H1 (cell line): ENCODE measurements around the gene OPRD1. TPM values are rescaled to one million over a fixed set of nuclear protein-coding genes. Genes with fewer than 3 reads are reported as not detected.

Experiments used
- CTCF ChIA-PET: fragments of 300-600 bp; sonication (Branson Sonifier 250); formaldehyde crosslinking; loops from one replicate; lab custom pipeline; 2021; ENCODE audit not compliant: partially characterized antibody; lab: Charles Lee
- POLR2A ChIA-PET: fragments of 300-600 bp; sonication (Branson Sonifier 250); formaldehyde crosslinking; loops from one replicate; lab custom pipeline; 2021; ENCODE audit warnings: inconsistent platforms; ENCODE audit not compliant: partially characterized antibody; lab: Charles Lee
- DNase-seq, 2 experiments: peaks; one replicate each; pipeline versions ENCODE4 v3.0.0 to v3.0.0-alpha.2; 2010 to 2022; ENCODE audit warnings: low spot score in 2 of 2, low read depth in 1 of 2, mixed read lengths in 1 of 2
- FAIRE-seq: peaks from 2 replicates; lab custom pipeline; 2011; peaks lifted over from hg19 to GRCh38; lab: Jason Lieb, UNC
- H2AFZ ChIP-seq: 2 replicates; pipeline ENCODE4 v1.8.1; 2012; ENCODE audit warnings: low read length, inconsistent platforms
- H2AK5ac ChIP-seq: 2 replicates; pipeline ENCODE4 v1.6.1; 2013; ENCODE audit warnings: low read depth, low read length
- H2BK120ac ChIP-seq: replicated peaks from 2 replicates; pipeline ENCODE3; 2013; ENCODE audit warnings: low read depth, low read length, inconsistent platforms
- H2BK12ac ChIP-seq: 2 replicates; pipeline ENCODE4 v1.6.1; 2013; ENCODE audit warnings: low read depth, low read length
- H2BK15ac ChIP-seq: 2 replicates; pipeline ENCODE4 v1.6.1; 2013; ENCODE audit warnings: low read length
- H2BK20ac ChIP-seq: 2 replicates; pipeline ENCODE4 v1.6.1; 2013; ENCODE audit warnings: low read length
- H2BK5ac ChIP-seq: 2 replicates; pipeline ENCODE4 v1.6.1; 2013; ENCODE audit warnings: low read depth, low read length
- H3K14ac ChIP-seq: 2 replicates; pipeline ENCODE4 v1.6.1; 2013; ENCODE audit warnings: inconsistent platforms; ENCODE audit not compliant: insufficient read length
- H3K18ac ChIP-seq: 2 replicates; pipeline ENCODE4 v1.6.1; 2013; ENCODE audit warnings: low read length; ENCODE audit errors: extremely low read depth
- H3K23ac ChIP-seq: 2 replicates; pipeline ENCODE4 v1.6.1; 2013; ENCODE audit warnings: inconsistent platforms; ENCODE audit not compliant: insufficient read length
- H3K23me2 ChIP-seq: 2 replicates; pipeline ENCODE4 v1.6.1; 2013; ENCODE audit warnings: low read depth, low read length
- H3K27ac ChIP-seq: 2 replicates; pipeline ENCODE4 v1.6.1; 2011; ENCODE audit warnings: low read depth, low read length, inconsistent platforms
- H3K27me3 ChIP-seq, 4 experiments: replicated peaks in 1 of 4; 1 replicate in 1 of 4; 2 replicates in 3 of 4; pipeline versions ENCODE4 v1.6.1 to v1.8.1; 2011 to 2013; ENCODE audit warnings: low read length in 3 of 4, mild to moderate bottlenecking in 3 of 4, inconsistent platforms in 2 of 4, mixed read lengths in 2 of 4, moderate library complexity in 1 of 4; ENCODE audit not compliant: control insufficient read depth in 3 of 4, insufficient read depth in 3 of 4; ENCODE audit errors: extremely low read depth in 1 of 4
- H3K36me3 ChIP-seq, 4 experiments: 2 replicates each; pipeline versions ENCODE4 v1.6.1 to v1.8.1; 2011 to 2013; ENCODE audit warnings: mild to moderate bottlenecking in 4 of 4, low read length in 3 of 4, moderate library complexity in 2 of 4, control low read depth in 1 of 4, inconsistent platforms in 1 of 4; ENCODE audit not compliant: insufficient read depth in 4 of 4, control insufficient read depth in 2 of 4
- H3K4ac ChIP-seq: replicated peaks from 2 replicates; pipeline ENCODE3; 2013; ENCODE audit warnings: low read length, low read depth, mixed read lengths, inconsistent platforms; ENCODE audit not compliant: insufficient read length
- H3K4me1 ChIP-seq, 4 experiments: replicated peaks in 1 of 4; 1 replicate in 1 of 4; 2 replicates in 3 of 4; pipeline versions ENCODE4 v1.6.1 to v1.8.1; 2011 to 2013; ENCODE audit warnings: low read length in 3 of 4, inconsistent platforms in 2 of 4, mixed read lengths in 1 of 4; ENCODE audit not compliant: insufficient read depth in 4 of 4, control insufficient read depth in 3 of 4
- H3K4me2 ChIP-seq, 2 experiments: 2 replicates each; pipeline versions ENCODE4 v1.6.1 to v1.8.1; 2011 to 2013; ENCODE audit warnings: low read depth in 2 of 2, low read length in 2 of 2, control low read depth in 1 of 2, inconsistent platforms in 1 of 2, mild to moderate bottlenecking in 1 of 2; ENCODE audit not compliant: insufficient read depth in 1 of 2
- H3K4me3 ChIP-seq, 4 experiments: fragments of 200-600, 300-600 bp in 1 of 4; sonication (generic), shearing (Covaris generic), sonication (Bioruptor Twin) in 1 of 4; 2 replicates each; pipeline versions ENCODE4 v1.5.1 to v1.8.1; 2011 to 2016; ENCODE audit warnings: low read length in 4 of 4, low read depth in 3 of 4, control low read depth in 2 of 4, inconsistent platforms in 2 of 4, mild to moderate bottlenecking in 2 of 4, mixed read lengths in 1 of 4, moderate library complexity in 1 of 4; ENCODE audit not compliant: insufficient read depth in 2 of 4; ENCODE audit errors: extremely low read depth in 1 of 4
- H3K56ac ChIP-seq: replicated peaks from 2 replicates; pipeline ENCODE3; 2013; ENCODE audit warnings: low read depth, mild to moderate bottlenecking, mixed read lengths, low read length, inconsistent platforms; ENCODE audit not compliant: insufficient read length
- H3K79me1 ChIP-seq: 2 replicates; pipeline ENCODE4 v1.6.1; 2013; ENCODE audit warnings: low read depth, low read length, control low read depth
- H3K79me2 ChIP-seq, 2 experiments: 2 replicates each; pipeline versions ENCODE4 v1.6.1 to v1.8.1; 2012 to 2013; ENCODE audit warnings: low read length in 2 of 2, mild to moderate bottlenecking in 2 of 2, inconsistent platforms in 1 of 2; ENCODE audit not compliant: insufficient read depth in 2 of 2, control insufficient read depth in 1 of 2
- H3K9ac ChIP-seq, 4 experiments: replicated peaks in 1 of 4; 1 replicate in 1 of 4; 2 replicates in 3 of 4; pipeline versions ENCODE4 v1.6.1 to v1.8.1; 2011 to 2013; ENCODE audit warnings: low read depth in 3 of 4, low read length in 3 of 4, control low read depth in 2 of 4, mild to moderate bottlenecking in 2 of 4, moderate library complexity in 2 of 4, inconsistent platforms in 1 of 4; ENCODE audit errors: extremely low read depth in 1 of 4
- H3K9me3 ChIP-seq, 2 experiments: 2 replicates each; pipeline versions ENCODE4 v1.6.1 to v1.8.1; 2012 to 2013; ENCODE audit warnings: mild to moderate bottlenecking in 2 of 2, moderate library complexity in 2 of 2, control low read depth in 1 of 2, inconsistent platforms in 1 of 2, low read depth in 1 of 2, low read length in 1 of 2, mixed read lengths in 1 of 2; ENCODE audit not compliant: insufficient read depth in 2 of 2
- H4K20me1 ChIP-seq, 2 experiments: replicated peaks in 1 of 2; 2 replicates each; pipeline versions ENCODE3 to v1.8.1; 2011 to 2013; ENCODE audit warnings: inconsistent platforms in 2 of 2, low read length in 2 of 2, mild to moderate bottlenecking in 1 of 2; ENCODE audit not compliant: insufficient read depth in 2 of 2, control insufficient read depth in 1 of 2
- H4K5ac ChIP-seq: 2 replicates; pipeline ENCODE4 v1.6.1; 2013; ENCODE audit warnings: low read length, low read depth, mixed read lengths, inconsistent platforms; ENCODE audit not compliant: insufficient read length
- H4K8ac ChIP-seq: 2 replicates; pipeline ENCODE4 v1.8.0; 2013; ENCODE audit warnings: mild to moderate bottlenecking, moderate library complexity, low read length, inconsistent platforms; ENCODE audit not compliant: insufficient read depth; ENCODE audit errors: extremely low read depth
- H4K91ac ChIP-seq: replicated peaks from 2 replicates; pipeline ENCODE3; 2013; ENCODE audit warnings: low read length, mixed read lengths, inconsistent platforms; ENCODE audit not compliant: insufficient read length
- BCL11A ChIP-seq, 2 experiments: IDR thresholded peaks; one replicate each; pipeline ENCODE4 v1.6.1; 2011; ENCODE audit warnings: low read depth in 2 of 2, low read length in 2 of 2, mild to moderate bottlenecking in 2 of 2
- YY1 ChIP-seq: IDR thresholded peaks from 2 replicates; pipeline ENCODE4 v1.6.1; 2011; ENCODE audit warnings: low read depth, mild to moderate bottlenecking, low read length
- WGBS, 2 experiments: shearing (Covaris generic) in 1 of 2; methylation state at CpG; one replicate each; pipeline versions ENCODE4 v1.1.6 to v1.1.7; 2013 to 2015; ENCODE audit warnings: low lambda C conversion rate in 2 of 2, mixed read lengths in 2 of 2, inconsistent platforms in 1 of 2, low coverage in 1 of 2, missing lambda C conversion rate in 1 of 2; ENCODE audit not compliant: insufficient replicate concordance in 2 of 2, insufficient coverage in 1 of 2, insufficient read length in 1 of 2; ENCODE audit errors: extremely low coverage in 1 of 2, missing lambda C conversion rate in 1 of 2; 5-methylcytosine and 5-hydroxymethylcytosine counted together
- polyA plus RNA-seq, 7 experiments: library from polyadenylated mRNA; depleted of rRNA in 3 of 7; stranded (reverse) in 5 of 7; unstranded in 2 of 7; fragments of >200 nt in 5 of 7; fragments of 200-250 nt in 2 of 7; gene quantifications; 1 replicate in 5 of 7; 2 replicates in 1 of 7; 4 replicates in 1 of 7; pipeline versions ENCODE4 v1.2.1 to v1.2.3, GENCODE V29; 2011 to 2013; ENCODE audit warnings: missing spikeins in 2 of 7, mixed read lengths in 2 of 7
- total RNA-seq: library from RNA; stranded (reverse); fragmentation: NEBNext Ultra II Directional; extraction: Animal tissue kit (Norgen Biotek cat#: 25700); gene quantifications from 2 replicates; pipeline ENCODE4 v1.2.1, GENCODE V29; 2021

Gene OPRD1
- total and polyA plus RNA-seq, 2 of the 8 experiments (the other 6 are each of a cell fraction or from before 2014, with no cell fraction given): 2.6 to 3.7 TPM

DNA sequence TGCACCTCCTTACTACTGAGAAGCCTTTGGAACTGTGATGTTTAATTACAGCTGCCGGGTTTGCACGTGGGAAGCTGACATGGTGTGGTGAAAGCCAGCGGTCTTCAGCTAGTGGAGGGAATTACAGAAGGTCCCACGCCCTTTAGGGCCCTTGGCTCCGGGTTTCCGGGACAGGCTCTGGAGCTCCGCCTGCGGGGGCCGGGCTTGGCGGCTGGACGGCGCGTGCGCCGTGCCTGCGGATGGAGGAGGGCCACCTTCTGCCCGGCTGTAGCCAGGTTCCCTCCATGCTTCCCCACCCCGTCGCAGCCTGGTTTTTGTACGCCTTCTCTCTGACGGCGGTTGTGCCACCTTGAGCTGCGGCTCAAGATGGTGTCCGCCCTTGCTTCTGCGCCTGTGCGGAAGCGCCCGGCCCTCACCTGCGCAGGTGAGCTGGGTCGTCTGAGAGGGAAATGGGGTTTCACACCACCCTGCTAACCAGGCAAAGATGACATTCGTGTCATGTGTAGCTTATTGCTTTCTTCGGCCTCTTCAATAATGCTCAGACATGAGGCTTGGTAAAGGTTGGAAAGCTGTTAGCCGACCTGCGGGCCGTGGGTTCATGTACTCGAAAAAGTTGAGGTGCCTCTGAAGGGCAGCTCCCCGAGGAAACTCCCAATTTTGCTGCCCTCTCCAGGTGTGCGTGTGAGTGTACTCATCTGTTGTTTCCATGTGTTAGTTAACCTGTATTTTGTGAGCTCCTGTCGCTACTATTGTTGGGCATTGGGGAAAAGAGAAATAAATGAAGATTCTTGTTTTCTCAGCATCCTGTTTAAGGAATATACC, 36.6 kb upstream of the OPRD1 start:
- Histone ChIP-seq H4K8ac (no peak overlapping the region), H3K79me1 (no peaks in the 10 kb centered on the region), H3K4ac (no peak overlapping the region), H2BK5ac (no peak overlapping the region), H2AFZ (no peak overlapping the region), H3K23ac (no peak overlapping the region), H3K4me1 (no peaks in the 10 kb centered on the region), H3K9ac (no peak overlapping the region), H3K4me3 (no peak overlapping the region), H2BK20ac (no peak overlapping the region), H3K9me3 (no peaks in the 10 kb centered on the region), H3K56ac (no peak overlapping the region), H3K79me2 (no peaks in the 10 kb centered on the region; a peak in 1 of 4 replicates), H3K18ac (no peak overlapping the region), H2BK12ac (no peak overlapping the region), H2AK5ac (no peak overlapping the region), H4K20me1 (peaks cover 0 to 10% of the 10 kb centered on the region in 2 experiments), H4K91ac (no peak overlapping the region), H2BK120ac (no peak overlapping the region), H3K4me2 (peak overlapping the region in 1 of 2 experiments; percentile 6; a peak in 1 of 4 replicates), H2BK15ac (no peak overlapping the region), H3K36me3 (peaks cover 0 to 18% (median 0%) of the 10 kb centered on the region in 4 experiments; a peak in 1 of 8 replicates), H3K27me3 (no peaks in the 10 kb centered on the region), H3K23me2 (no peaks in the 10 kb centered on the region; the same call in 1 of the 2 replicates), H4K5ac (no peak overlapping the region), H3K27ac (no peak overlapping the region), H3K14ac (no peak overlapping the region)
- POLR2A ChIA-PET: interaction anchor here (0.7 to 5.1 kb wide), 14 partner anchors 8 to 149 kb away, joined by 3 to 49 read pairs (median 3); partner anchors contain the start of gene YTHDF2
- FAIRE-seq (no peak), DNase-seq (peak in 1 of 2 experiments; percentile 67)
- CTCF ChIA-PET: interaction anchor here (0.5 to 4.7 kb wide), 13 partner anchors 9 to 129 kb away, joined by 3 to 31 read pairs (median 3); partner anchors contain the start of gene YTHDF2
- no peak for TF ChIP-seq BCL11A (IDR thresholded peaks at IDR 0.05; ENCODE audit: low read depth in 2 of 2, low read length in 2 of 2)
- TF ChIP-seq YY1: peak; percentile 46; the same call in 1 of the 2 replicates
- WGBS, 2 experiments: 61% methylated on average over 39 of the region's 39 CpGs; no CpG with 5 or more reads in 1 of the 2 experiments
